MM.1S (cell line): Measurements from ENCODE around the gene TMEM154.

Experiments
- CTCF ChIP-seq: fragments of 300-600 bp; sonication (generic); IDR thresholded peaks from 2 replicates; pipeline ENCODE4 v1.5.1; 2016; ENCODE audit warnings: antibody characterized with exemption, low read length, mixed read lengths
- EZH2 ChIP-seq: fragments of 300-600 bp; sonication (generic); optimal IDR thresholded peaks from 2 replicates; pipeline ENCODE3; 2017; ENCODE audit warnings: low read depth, mild to moderate bottlenecking, antibody characterized with exemption, low read length, mixed read lengths

DNA sequence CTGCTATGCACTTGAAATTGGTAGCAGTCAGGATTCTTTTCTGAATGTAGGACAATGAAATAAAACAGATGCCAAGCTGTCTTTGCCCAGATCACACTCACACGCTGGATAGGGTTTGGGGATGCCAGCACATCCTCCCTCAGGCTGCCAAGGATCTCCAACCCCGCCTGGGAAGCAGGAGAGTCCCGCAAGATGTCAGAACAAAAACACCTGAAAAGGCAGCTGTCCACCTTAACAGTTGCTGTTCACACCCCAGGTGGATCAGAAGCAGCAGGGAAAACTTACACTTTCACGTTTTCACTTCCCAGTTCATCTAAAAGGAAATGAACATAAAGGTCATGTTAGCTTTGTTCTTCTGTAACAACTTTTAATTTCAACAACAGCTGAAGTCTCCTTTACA, 35.7 kb downstream of the TMEM154 start:
- TF ChIP-seq CTCF (no peak), EZH2 (no peak)
